Upper lobe of left lung (tissue), 6 donors: Measurements from ENCODE around the gene CACNA1H. TPM values are rescaled to one million over a fixed set of nuclear protein-coding genes. Genes with fewer than 3 reads are reported as not detected.
A peak's percentile ranks its signal among the peaks of the same experiment; 100 is the strongest.

ENCODE experiments used
- ATAC-seq, 2 donors: fragments of 200-7000 bp; cut with Tn5 transposase; one replicate each; pipeline ENCODE4 v1.9.1; 2022; ENCODE audit warnings: mild to moderate bottlenecking in 2 of 2, moderate library complexity in 2 of 2; ENCODE audit not compliant: low FRiP score in 2 of 2
- DNase-seq, 2 donors: peaks; one replicate each; pipeline ENCODE4 v3.0.0-alpha.2; 2019 to 2020
- H3K27ac ChIP-seq, 4 donors: fragments of 200-600 bp; sonication (generic); one replicate each; pipeline ENCODE4 v1.5.1; 2016 to 2019
- H3K27me3 ChIP-seq, 4 donors: fragments of 200-600 bp; sonication (generic); one replicate each; pipeline ENCODE4 v1.5.1; 2017 to 2019
- H3K36me3 ChIP-seq, 4 donors: fragments of 200-600 bp; sonication (generic); one replicate each; pipeline ENCODE4 v1.5.1; 2016 to 2019
- H3K4me1 ChIP-seq, 4 donors: fragments of 200-600 bp; sonication (generic); one replicate each; pipeline ENCODE4 v1.5.1; 2018 to 2019
- H3K4me3 ChIP-seq, 4 donors: fragments of 200-600 bp; sonication (generic); one replicate each; pipeline ENCODE4 v1.5.1; 2017 to 2019; ENCODE audit warnings: mild to moderate bottlenecking in 2 of 4, moderate library complexity in 1 of 4
- H3K9me3 ChIP-seq, 4 donors: fragments of 200-600 bp; sonication (generic); one replicate each; pipeline ENCODE4 v1.5.1; 2018 to 2019
- CTCF ChIP-seq, 6 experiments: fragments of 450-650 bp in 4 of 6; fragments of 200-600 bp in 2 of 6; sonication (generic) in 2 of 6; IDR thresholded peaks; one replicate each; pipeline ENCODE4 v1.5.1; 2016 to 2019; ENCODE audit warnings: antibody characterized with exemption in 6 of 6
- EP300 ChIP-seq, 4 donors: sonication (generic); formaldehyde crosslinking; IDR thresholded peaks; one replicate each; pipeline ENCODE4 v1.5.1; 2017; ENCODE audit warnings: antibody characterized with exemption in 4 of 4, control low read depth in 2 of 4
- POLR2A ChIP-seq, 4 donors: fragments of 450-650 bp; IDR thresholded peaks; one replicate each; pipeline ENCODE4 v1.5.1; 2016 to 2017; ENCODE audit warnings: antibody characterized with exemption in 4 of 4, mild to moderate bottlenecking in 2 of 4
- POLR2AphosphoS5 ChIP-seq, 2 donors: sonication (generic); formaldehyde crosslinking; IDR thresholded peaks; one replicate each; pipeline ENCODE4 v1.5.1; 2017; ENCODE audit warnings: antibody characterized with exemption in 2 of 2
- WGBS, 2 donors: methylation state at CpG; one replicate each; pipeline ENCODE4 v1.1.5; 2017 to 2018; 5-methylcytosine and 5-hydroxymethylcytosine counted together
- total RNA-seq, 6 donors: library from RNA; depleted of rRNA in 4 of 6; stranded (reverse); fragments of >200 nt in 4 of 6; gene quantifications; one replicate each; pipeline versions ENCODE4 v1.1.0 to v1.2.1, GENCODE V29; 2016 to 2021
- donor health status: DM: no; HTN: no; CAD: no; lungs with moderate emphysema.
- donor health status: DM: no; HTN: yes; CAD: no; lungs with severe emphysema.

The CACNA1H gene
- total RNA-seq, 6 donors from 2014 or later: 6.4 to 46.1 (median 9.3) TPM

GRCh38 chr16:1221628-1222552 is 69.0 kb downstream of the CACNA1H start:
- H3K27ac ChIP-seq: no peak overlapping the region
- H3K4me1 ChIP-seq: no peaks in the 10 kb centered on the region
- 80 to 83% methylated on average over 30 to 40 of the region's 40 CpGs for WGBS, 2 donors
- H3K27me3 ChIP-seq: no peaks in the 10 kb centered on the region
- DNase-seq: peak in 1 of 2 donors; percentile 62
- no peak overlapping the region for H3K4me3 ChIP-seq
- ATAC-seq: no peak
- no peaks in the 10 kb centered on the region for H3K9me3 ChIP-seq
- TF ChIP-seq CTCF (IDR thresholded peaks at IDR 0.05): no peak
- no peak for TF ChIP-seq EP300 (IDR thresholded peaks at IDR 0.05)
- no peak for TF ChIP-seq POLR2AphosphoS5 (IDR thresholded peaks at IDR 0.05)
- no peak for TF ChIP-seq POLR2A (IDR thresholded peaks at IDR 0.05)
- no peaks in the 10 kb centered on the region for H3K36me3 ChIP-seq

- no peaks in the 10 kb centered on the region for H3K27me3 ChIP-seq
- no peak overlapping the region for H3K4me3 ChIP-seq
- H3K36me3 ChIP-seq: no peaks in the 10 kb centered on the region
- peak in 1 of 2 donors; percentile 75 for DNase-seq
- no peaks in the 10 kb centered on the region for H3K9me3 ChIP-seq
- no peaks in the 10 kb centered on the region for H3K4me1 ChIP-seq
- ATAC-seq: no peak
- TF ChIP-seq POLR2A (IDR thresholded peaks at IDR 0.05) (no peak), EP300 (IDR thresholded peaks at IDR 0.05) (no peak), CTCF (IDR thresholded peaks at IDR 0.05) (no peak), POLR2AphosphoS5 (IDR thresholded peaks at IDR 0.05) (no peak)
- 65 to 77% methylated on average over 15 to 25 of the region's 25 CpGs for WGBS, 2 donors
- H3K27ac ChIP-seq: no peak overlapping the region
Measured at GRCh38 chr16:1222553-1223354, 69.8 kb downstream of the CACNA1H start.

GRCh38 chr16:1223355-1224214 is 70.7 kb downstream of the CACNA1H start:
- Histone ChIP-seq H3K27ac (no peak overlapping the region), H3K27me3 (no peaks in the 10 kb centered on the region), H3K36me3 (no peaks in the 10 kb centered on the region), H3K9me3 (no peaks in the 10 kb centered on the region), H3K4me3 (no peak overlapping the region), H3K4me1 (no peaks in the 10 kb centered on the region)
- WGBS, 2 donors: 80 to 85% methylated on average over 31 to 38 of the region's 38 CpGs
- no peak for TF ChIP-seq POLR2AphosphoS5 (IDR thresholded peaks at IDR 0.05)
- TF ChIP-seq EP300 (IDR thresholded peaks at IDR 0.05): no peak
- no peak for TF ChIP-seq CTCF (IDR thresholded peaks at IDR 0.05)
- TF ChIP-seq POLR2A (IDR thresholded peaks at IDR 0.05): no peak
- ATAC-seq (no peak), DNase-seq (peak in 1 of 2 donors; percentile 66)

GRCh38 chr16:1224558-1224957 is 71.7 kb downstream of the CACNA1H start:
- Histone ChIP-seq H3K9me3 (no peaks in the 10 kb centered on the region), H3K27ac (no peak overlapping the region), H3K4me3 (no peak overlapping the region), H3K36me3 (no peaks in the 10 kb centered on the region), H3K4me1 (no peaks in the 10 kb centered on the region), H3K27me3 (no peaks in the 10 kb centered on the region)
- DNase-seq: peak in 1 of 2 donors; percentile 74
- TF ChIP-seq CTCF (IDR thresholded peaks at IDR 0.05) (no peak), EP300 (IDR thresholded peaks at IDR 0.05) (no peak), POLR2AphosphoS5 (IDR thresholded peaks at IDR 0.05) (no peak), POLR2A (IDR thresholded peaks at IDR 0.05) (no peak)
- ATAC-seq: no peak
- 70% methylated on average over 8 of the region's 9 CpGs; no CpG with 5 or more reads in 1 of the 2 donors for WGBS, 2 donors
